Brain microvascular endothelial cell (primary cell): ENCODE results near the gene SLC8A1.

Experiments
- DNase-seq: peaks from one replicate; pipeline ENCODE4 v3.0.0-alpha.2; 2020
- H3K27ac ChIP-seq: fragments of 250-450 bp; sonication (Bioruptor Pico); 2 replicates; pipeline ENCODE4 v1.5.1; 2020; ENCODE audit warnings: mild to moderate bottlenecking, moderate library complexity
- H3K27me3 ChIP-seq: fragments of 250-450 bp; sonication (Bioruptor Pico); replicated peaks from 2 replicates; pipeline ENCODE4 v1.5.1; 2020; ENCODE audit warnings: mild to moderate bottlenecking
- H3K36me3 ChIP-seq: fragments of 250-450 bp; sonication (Bioruptor Pico); replicated peaks from 2 replicates; pipeline ENCODE4 v1.5.1; 2020; ENCODE audit warnings: mild to moderate bottlenecking
- H3K4me3 ChIP-seq: 2 replicates; pipeline ENCODE4 v1.5.1; 2011; ENCODE audit warnings: low read depth, mild to moderate bottlenecking, control low read depth, low read length, moderate library complexity
- CTCF ChIP-seq: IDR thresholded peaks from 2 replicates; pipeline ENCODE4 v1.5.1; 2011; ENCODE audit warnings: low read depth, mild to moderate bottlenecking, moderate library complexity, low read length, control low read depth, inconsistent platforms; ENCODE audit errors: missing control alignments
- in situ Hi-C: cut with HindIII; loops from 2 replicates; pipeline ENCODE4 v1.10.0; 2017; ENCODE audit warnings: low sequenced_read_pairs, low pct_ligation_motif_present

SLC8A1 gene

DNA sequence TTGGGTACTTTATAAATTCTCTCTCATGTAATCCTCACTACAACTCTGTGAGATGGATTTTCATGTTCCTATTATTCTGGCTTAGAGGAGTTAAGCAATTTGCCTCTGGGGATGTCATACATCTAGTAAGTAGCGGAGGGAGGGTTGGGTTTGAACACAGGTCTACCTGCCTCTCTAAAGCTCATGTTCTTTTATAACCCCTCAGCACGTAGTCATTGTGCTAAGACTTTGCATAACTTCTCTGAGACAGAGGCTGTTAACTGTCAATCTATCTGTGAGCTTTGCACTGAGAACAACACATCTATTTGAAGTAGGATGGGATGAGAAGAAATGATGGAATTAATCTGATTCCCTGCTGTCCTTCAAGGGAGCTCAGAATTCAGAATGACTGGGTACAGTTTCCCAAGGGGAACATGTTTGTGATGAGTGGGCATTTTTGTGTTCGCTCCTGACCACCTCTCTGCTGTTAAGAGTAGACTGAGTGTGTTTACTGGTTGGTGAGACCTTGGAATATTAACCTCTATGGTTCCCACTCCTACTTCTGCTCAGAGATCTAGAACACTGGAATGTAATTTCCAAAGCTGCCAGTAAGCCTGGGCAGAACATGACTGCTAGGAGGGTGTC is 320.7 kb downstream of the SLC8A1 start:
- H3K4me3 ChIP-seq, result no peak overlapping the region
- no peak for TF ChIP-seq CTCF
- no peak overlapping the region for H3K27ac ChIP-seq
- in situ Hi-C loops, result no loop called here
- DNase-seq, result no peak
- H3K27me3 ChIP-seq, result no peaks in the 10 kb centered on the region
- H3K36me3 ChIP-seq, result no peaks in the 10 kb centered on the region

DNA sequence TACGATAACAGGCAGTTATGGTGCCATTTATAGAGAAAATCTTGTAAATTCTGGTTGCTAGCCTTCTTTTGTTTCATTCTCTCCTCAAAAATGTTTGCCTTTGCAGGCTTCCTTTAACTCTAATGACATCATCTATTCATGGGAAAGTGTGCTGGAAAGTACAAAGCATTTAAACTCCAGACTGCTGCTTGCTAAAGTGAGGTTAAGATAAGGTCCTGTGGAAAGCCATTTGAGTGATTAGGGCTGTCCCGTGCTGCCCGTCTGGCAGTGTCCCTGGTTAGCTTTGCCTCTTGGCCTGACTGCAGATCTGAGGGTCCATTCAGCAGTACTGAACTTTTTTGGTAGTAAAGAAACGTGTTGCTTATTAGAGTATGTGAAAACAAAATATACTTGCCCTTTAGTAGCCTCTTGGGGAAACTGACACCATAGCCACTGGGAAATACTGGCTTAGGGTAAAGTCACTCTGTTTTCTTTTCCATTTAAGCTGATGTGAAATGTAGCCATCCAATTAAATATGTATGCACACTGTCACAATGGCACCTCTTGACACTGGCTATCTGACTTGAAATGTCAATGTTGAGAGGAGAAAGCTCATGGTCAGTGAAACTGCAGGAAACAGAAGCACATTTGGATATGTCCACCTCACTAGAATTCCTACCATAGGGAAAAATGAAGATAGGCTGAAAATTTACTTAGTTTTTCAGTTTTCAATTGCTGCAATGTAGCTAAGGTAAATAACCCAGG is 321.5 kb downstream of the SLC8A1 start:
- Histone ChIP-seq H3K27me3 (no peaks in the 10 kb centered on the region), H3K36me3 (no peaks in the 10 kb centered on the region), H3K27ac (no peak overlapping the region), H3K4me3 (no peak overlapping the region)
- in situ Hi-C loops, result no loop called here
- DNase-seq, result peak; percentile 48
- TF ChIP-seq CTCF, result no peak

GRCh38 chr2:40129725-40130124 is 322.2 kb downstream of the SLC8A1 start:
- Histone ChIP-seq H3K4me3 (no peak overlapping the region), H3K27ac (no peak overlapping the region), H3K27me3 (no peaks in the 10 kb centered on the region), H3K36me3 (no peaks in the 10 kb centered on the region)
- TF ChIP-seq CTCF, result no peak
- no peak for DNase-seq
- in situ Hi-C loops, result no loop called here

DNA sequence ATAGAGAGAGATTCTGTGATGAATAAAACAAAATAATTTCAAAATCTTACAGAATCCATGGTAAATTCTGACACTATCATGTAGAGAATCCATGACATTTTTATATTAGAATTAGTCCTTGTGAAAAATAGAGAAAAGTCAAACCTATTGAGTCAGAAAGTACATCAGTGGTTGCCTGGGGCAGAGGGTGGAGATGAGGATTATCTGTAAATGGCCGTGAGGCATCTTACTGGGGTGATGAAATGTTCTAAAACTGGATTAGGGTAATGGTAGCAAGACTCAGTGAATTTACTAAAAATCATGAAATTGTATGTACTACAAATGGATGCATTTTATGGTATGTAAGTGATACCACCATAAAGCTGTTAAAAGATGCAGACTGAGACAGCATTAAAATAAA is 323.1 kb downstream of the SLC8A1 start:
- H3K4me3 ChIP-seq, result no peak overlapping the region
- H3K27me3 ChIP-seq, result no peaks in the 10 kb centered on the region
- no peak for DNase-seq
- H3K36me3 ChIP-seq, result no peaks in the 10 kb centered on the region
- in situ Hi-C loops, result no loop called here
- TF ChIP-seq CTCF, result no peak
- no peak overlapping the region for H3K27ac ChIP-seq

DNA sequence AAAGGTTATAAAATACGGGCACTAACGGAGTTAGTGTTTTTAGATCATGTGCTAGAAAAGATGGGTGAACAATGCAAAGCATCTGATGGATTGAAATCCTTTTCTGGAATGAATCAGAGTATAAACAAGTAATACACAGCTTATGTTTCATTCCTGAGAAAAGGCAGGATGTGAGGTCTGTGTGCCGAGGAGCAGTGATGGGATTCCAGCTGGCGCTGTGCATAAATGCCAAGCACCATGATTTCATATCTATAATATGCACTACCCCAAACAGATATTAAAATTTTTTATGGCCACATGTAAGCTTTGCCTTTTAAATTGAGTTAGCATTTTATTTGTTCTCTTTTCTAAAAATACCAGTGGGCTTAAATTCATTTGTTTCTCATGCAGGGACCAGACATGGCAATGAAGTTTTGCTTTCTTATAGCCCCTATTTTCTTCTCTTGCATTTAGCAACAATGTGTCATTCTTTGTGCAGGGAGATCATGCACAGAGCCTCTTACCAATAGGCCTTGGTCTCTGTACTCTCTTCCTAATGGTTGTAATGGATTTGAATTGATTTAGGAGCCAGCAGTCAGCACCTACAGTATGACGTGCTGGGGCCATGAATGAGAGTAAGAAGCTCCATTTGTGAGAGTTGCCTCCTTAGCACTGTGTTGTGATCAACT is 323.9 kb downstream of the SLC8A1 start:
- peak overlapping the region; percentile 80 for H3K27ac ChIP-seq
- peak; percentile 78 for DNase-seq
- in situ Hi-C loops, result no loop called here

More for the DNA sequence above, 323.9 kb downstream of the SLC8A1 start:
- Histone ChIP-seq H3K27me3 (no peaks in the 10 kb centered on the region), H3K4me3 (no peak overlapping the region), H3K36me3 (no peaks in the 10 kb centered on the region)
- no peak for TF ChIP-seq CTCF
